CD1c-positive myeloid dendritic cell (primary cell): ENCODE results near the gene KRT80.

ENCODE experiments used
- DNase-seq: peaks from one replicate; pipeline ENCODE4 v3.0.0-alpha.2; 2016; ENCODE audit errors: extremely low spot score

The KRT80 gene

DNA sequence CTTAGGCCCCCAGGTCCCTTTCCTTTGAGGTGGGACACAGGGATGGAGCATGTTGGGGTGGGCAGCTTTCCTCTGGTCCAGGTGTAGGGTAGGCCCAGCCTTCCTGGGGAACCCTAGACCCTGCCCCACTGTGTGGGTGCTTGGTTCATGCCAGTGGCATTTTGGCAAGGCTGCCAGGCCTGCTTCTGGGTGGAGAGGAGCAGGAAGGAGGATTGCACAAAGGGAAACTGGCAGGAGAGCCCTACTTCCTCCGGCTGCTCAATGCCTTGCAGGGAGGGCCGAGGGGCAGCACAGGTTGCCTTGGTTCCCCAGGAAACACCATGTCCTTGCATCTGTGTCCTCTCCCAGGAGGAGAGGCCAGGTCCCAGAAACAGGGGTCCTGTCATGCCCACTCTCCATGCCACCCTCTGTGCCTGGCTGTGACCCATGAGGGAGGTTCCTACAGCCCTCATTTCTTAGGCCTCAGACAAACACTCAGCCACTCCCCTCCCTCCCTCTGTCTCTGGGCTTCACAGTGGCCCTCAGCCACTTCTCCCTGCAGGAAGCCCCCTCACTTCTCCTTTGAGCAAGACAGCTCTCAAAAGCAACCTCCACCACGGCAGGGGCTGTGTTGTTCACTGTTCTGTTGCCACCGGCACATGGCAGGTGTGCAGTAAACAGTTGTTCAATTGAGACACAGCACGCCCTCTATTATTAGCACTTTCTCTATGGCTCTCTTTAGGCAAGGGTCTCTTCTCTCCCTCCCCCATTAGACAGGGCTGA lies 6.8 kb upstream of the KRT80 start:
- DNase-seq = peak; percentile 66

DNA sequence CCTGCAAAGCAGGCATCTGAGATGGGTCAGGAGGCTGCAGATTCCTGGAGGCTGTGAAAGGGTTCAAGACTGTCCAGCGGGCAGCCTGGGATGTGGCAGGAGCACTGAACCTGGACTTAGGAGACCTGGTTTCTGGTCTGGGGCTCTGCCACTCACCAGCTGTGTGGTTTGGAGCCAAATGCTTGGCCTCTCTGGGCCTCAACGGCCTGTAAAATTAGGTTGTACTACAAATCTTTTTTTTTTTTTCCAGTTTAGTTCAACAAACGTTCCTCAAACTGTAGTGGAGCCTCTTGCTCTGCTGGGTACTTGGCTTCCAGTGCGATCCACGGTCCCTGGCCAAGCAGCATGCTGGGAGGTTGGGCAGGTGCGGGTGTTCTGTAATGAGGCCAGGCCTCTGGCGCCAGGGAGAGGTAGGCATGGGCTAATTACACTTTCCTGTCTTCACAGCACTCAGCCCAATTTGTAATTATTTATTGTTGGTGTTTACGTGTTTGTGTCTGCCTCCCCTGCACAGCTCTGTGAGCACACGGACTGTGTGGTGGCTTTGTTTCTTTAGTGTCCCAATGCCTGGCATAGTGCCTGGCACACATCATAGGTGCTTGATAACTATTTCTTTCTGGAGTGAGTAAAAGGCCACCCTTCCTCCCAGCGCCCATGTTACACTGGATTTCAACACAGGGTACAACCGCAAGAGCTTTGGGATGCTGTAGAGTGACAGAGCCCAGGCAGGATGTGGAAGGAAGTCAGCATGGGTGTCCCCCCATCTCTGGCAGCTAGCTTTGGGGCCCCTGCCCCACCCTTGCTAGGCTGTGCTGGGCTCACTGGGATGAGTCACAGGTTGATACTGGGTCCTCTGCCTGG lies 5.8 kb upstream of the KRT80 start:
- DNase-seq = peak; percentile 62

DNA sequence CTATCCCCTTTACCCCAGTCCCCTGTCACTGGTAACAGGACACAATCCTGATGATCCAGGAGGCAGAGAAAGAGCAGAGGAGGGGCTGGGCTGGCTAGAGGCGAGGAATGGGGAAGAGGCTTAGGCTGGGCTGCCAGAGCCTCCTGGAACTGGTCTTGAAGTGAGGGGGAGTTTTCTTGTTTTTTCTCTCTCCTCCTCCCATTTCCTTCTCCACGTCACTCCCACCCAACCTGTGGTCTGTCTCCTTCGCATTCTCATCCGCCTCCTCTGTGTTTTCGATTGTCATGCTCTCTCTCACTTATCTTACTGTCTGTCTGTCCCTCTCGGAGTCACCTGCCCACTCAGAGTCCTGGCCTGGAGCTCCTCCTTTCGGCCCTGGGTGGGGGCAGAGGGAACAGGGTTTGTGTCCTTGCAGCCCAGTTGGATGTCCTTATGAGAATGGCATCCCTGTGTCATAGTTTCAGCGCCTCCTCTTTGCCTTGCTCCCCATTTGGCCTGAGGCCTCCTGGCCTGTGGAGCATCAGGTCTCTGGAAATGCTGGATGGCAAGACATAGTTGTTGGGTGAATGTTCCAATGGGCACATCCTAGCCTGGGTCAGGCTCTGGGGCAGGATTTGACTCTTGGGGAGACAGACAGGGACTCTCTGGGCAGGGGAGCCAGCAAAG lies 3.4 kb upstream of the KRT80 start:
- DNase-seq = peak; percentile 61

DNA sequence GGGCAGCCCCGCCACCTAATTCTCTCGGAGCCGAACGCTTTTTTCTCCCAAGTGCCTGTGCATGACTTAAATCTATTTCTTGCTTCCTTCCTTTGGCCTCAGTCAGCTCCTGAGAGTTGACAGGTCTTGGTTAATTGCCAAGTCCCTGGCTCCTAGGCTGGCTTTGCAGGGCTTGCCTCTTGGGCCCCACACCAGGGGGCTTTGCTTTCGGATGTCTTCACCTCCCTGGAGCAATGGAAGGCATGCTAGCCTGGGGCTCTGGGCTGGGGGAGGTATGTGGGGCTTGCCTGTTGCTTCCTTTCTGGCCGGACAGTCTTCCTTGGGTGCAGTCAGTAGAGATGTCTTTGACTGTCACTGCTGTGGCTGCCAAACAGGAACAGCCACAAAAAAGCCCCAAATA lies 2.2 kb upstream of the KRT80 start:
- DNase-seq = no peak

DNA sequence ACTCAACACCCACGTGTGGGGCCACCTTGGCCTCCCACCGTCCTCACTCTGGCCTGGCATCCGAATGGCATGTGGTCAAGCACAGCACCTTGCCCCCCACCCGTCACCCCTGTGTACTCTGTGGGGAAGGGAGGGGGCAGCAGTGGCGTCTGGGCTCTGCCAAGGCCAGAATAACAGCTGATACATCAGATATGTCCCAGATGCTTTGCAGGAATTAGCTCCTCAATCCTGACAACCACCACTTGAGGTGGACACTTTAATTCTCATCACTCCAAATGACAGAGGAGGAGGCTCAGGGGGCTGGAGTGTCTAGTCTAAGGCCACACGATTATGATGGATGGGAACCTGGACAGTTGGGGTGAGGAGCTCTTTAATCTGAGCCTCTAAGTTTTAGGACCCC lies 1.7 kb upstream of the KRT80 start:
- DNase-seq = no peak

DNA sequence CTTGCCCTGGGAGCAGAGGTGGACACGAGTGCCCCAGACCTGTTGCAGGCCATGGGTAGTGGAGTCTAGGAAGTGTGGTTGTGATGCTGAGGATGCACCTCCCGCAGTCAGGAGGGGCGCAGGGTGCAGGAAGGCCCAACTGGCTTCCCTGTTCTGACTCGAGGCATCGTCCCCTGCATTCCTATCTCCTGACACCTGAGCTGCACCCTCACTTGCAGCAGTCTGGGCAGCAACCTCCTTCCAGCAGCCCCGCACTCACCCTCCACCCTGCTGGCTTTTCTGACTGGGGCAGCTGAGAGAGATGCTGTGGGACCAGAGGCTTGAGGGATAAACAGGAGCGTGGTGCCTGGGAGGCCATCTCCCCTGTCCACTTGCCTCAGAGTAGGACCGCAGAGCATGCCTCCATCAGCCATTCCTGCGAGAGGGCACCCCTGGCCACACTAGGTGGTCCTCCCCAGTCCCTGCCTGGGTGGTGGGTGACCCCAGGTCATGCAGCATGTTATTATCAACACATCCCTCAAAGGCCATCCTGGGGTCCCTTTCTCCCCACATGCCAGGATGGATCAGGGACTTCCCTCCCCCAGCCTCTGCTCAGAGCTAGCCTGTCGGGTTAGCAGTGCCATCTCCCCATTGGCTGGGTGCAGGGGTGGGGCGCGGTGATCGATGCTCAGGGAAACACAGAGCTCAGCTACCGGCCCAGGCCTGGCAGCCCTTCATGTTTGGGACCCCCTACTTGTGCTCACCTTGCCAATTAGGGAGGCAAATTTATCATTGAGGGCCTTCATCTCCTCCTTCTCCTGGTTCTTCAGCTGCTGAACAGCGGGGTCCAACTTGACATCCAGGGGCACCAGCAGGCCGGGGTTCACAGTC lies 719 bp downstream of the KRT80 start:
- DNase-seq = no peak

DNA sequence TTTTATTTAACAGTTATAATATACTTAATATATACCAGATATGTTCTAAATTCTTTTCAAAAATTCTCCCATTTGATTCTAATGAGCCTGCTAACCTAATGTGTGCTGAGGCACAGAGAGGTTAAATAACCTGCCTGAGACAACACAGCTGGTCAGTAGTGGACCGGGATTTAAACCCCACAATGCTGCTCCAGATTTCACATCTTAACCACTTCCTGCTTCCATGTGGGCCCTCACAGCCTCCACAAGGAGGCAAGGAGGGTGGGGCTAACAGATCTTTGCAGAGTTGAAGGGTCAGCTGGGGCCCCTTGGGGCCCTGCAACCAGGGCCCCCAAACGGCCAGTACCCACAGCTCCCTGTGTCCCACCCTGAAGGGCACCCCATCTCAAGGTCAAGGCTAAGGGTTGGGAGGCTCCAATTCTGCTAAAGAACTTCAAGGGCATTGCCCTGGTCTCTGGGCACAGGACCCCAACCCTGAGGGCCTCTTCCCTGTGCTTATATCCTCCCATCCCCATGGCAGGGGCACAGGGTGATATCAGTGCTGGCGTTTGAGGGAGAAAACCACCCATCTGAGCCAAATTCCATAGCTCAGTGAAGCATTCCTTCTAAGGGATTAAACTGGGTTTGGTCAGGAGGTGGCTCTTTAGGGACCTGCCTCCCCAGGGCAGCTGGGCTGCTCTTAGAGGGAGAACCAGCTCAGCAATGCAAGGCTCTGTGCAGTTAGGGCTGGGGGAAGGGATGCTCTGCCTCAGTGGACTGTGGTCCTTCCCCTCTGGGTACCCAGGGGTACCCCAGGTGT lies 2.2 kb downstream of the KRT80 start:
- DNase-seq = peak; percentile 30

DNA sequence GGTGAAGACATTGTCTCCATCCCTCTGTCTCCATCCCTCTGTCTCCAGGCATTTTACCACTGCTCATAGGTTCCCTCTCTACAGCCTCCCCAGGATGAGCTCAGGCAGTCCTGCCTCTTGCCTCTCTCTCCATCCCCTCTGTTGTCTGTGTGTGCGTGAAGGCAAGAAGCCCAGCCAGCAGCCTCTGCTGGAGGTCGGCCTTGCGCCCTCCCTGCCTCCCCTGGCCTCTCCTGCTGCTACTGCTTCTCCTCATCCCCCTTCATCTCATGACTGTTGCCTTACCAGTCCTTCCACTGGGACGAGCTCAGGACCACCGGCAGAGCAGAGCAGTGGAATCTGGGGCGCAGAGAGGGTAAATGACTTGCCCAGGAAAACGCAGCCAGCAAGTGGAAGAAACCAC lies 3.2 kb downstream of the KRT80 start:
- no peak for DNase-seq

DNA sequence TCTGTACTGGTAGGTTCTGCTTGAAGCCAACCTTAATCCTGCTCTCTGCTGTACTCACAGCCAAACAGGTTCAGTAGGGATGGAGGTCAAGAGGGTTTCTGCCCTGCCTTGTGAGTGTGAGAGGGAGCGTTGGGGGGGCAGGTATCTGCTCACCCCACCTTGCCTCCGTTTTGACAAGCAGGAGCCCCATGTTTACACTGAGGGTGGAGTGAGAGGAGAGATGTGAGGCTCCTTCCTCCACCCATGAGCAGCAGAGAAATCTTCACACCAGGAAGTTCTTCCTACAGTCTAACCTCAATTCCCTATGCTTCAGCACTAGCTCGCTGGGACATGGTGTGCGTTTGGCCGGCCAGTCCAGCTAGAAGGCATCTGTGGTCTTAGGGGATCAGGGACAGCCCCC lies 4.2 kb downstream of the KRT80 start:
- no peak for DNase-seq

DNA sequence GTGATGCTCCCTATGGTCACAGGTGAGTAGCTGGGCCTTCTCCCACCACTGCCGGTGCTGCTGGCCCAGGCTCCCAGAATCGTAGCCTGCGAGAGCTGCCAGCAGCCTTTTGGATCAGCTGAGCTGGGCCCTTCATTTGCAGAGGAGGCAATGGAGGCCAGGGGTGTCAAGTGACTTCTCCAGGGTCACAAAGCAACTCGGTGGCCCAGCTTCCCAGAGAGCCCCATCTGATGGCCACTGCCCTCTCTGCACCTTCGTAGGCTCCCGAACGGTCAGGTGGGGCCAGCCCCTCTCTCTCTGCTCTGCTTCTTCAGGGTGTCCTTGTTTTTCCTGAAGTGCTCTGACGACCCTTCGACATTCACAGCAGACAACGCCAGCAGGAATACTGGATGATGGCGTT lies 4.6 kb downstream of the KRT80 start:
- no peak for DNase-seq

DNA sequence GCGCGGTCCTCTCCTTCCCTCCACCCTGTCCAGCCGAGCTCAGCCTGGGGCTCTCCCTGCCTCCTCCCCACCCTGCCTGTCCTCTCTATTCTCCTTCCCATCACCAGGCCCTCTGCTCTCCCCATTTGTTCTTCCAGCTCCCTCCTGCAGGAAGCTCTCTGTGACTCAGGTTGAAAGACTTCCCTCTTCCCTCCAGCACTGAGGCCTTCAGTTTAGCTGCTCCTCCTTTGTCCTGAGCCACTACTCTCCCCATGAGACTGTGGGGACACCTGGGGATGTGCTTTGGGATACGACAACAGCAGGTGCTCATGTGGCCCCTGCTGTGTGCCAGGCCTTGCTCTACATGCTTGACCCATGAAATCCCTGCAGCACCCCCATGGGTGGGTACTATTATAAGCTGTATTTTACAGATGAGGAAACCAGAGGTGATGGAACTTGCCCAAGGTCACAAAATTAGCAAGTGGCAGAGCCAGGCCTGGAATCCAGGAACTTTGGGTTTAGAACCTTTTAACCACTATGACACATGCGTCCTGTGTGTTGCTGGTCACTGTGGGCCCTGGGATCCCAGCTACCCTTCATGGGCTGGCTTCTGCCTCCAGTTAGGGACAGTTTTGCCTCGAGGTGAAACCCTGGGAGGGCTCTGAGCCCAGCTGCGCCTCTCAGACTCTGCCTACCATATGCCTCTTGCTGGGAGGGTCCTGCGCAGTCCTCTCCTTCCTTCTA lies 5.5 kb downstream of the KRT80 start:
- DNase-seq = peak; percentile 24

DNA sequence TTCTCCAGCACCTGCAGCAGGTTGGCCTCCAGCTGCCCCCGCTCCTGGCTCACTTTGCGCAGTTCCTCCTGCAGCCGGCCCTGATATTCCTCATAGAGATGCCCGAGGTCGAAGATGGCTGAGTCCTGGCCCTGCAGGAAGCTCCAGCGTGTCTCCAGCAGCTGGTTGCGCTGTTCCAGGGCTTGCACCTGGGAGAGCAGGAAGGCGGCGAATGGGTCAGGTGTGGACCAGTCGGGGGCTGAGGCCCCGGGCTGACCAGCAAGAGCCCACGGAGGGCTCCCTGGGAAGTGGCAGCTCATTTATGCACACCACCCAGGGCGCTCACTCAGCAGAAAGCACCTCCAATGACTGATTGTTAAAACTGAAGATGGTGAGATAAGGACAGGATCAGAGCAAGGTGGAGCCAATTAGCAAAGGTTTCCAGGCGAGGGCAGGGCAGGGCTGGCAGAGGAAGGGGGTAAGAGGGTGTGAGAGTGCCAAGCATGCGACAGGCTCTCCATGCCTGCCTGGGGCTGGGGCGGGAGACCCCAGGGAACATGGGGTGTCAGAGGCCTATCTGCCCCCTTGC lies 6.3 kb downstream of the KRT80 start:
- no peak for DNase-seq

DNA sequence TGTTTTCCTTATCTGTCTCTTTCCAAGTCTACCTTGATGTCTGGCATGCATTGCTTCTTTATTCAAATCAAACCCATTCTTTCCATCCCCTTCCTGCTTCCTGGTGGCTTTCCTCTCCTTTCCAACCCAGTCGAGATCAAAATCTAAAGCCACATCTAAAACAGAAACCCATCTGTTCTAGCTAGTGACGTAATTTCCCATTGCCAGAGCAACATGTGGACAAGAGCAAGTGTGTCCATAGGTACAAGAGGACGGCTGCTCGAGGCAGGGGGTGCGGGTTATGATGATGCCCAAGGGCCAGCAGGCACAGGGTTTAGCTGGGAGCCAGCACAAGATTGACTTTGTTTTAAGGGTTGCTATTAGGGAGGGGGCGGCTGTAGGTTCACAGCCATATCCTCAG lies 7.0 kb downstream of the KRT80 start:
- DNase-seq = no peak

DNA sequence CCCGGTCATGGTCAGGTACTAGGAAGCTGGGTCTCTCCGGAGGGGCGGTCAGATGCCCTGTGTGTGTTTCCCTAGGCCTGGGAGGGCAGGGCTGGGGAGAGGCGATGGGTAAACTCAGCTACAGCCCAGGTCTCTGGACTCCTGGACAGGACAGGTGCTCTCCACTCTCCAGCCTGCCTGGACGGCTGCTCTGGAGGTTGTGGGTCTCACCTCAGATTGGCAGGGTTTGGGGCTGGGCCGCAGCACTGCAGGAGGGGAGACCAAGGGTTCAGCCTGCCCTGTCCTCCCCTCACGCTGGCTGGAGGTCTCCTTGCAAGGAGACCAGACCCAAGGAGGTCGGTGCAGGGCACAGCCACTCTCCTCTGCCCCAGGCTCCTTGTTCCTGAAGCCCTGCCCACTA lies 7.8 kb downstream of the KRT80 start:
- DNase-seq = no peak

DNA sequence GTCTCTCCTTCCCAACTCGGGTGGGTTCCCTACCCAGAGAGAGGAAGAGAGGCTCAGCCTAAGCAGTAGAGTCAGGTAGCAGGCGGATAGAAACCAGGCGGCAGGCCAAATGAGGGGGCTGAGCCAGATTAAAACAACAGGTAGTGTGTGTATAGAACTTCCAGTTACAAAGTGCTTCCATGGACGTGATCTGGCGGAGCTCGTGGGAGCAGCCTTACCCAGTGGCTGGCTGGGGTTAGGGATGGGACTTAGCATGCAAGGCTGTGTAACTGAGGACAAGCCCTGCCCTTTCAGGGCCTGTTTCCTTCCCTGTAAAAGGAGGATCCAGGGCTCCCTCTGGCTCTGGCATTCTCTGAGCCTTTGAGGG lies 8.3 kb downstream of the KRT80 start:
- no peak for DNase-seq

DNA sequence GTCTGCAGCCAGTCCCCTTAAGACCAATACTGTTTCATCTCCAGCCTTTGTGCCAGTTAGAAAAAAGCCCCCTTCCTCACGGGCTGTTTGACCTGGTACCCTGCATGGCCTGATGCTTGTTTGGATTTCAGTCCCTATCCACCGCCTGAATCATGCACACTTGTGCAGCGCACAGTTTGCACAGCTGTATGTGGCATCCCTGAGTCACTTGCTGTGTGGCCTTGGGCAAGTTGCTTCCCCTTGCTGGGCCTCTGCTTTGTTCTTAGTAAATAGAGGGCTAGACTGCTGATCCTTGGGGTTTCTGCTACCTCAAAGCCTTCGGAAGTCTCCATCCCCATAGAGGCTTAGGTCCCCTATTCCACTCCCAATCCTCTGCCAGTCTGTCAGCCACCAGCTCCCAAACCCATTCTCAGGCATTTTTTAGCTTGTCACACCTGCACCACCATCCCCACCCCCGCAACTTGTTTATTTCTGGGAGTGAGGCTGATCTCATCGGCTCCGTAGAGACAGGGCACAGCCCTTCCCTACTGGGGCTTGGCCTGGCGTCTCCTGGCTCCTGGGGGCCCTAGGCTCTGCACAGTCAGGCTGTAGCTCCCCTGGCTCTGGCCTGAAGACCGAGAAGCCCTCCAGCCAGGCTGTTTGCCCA lies 8.8 kb downstream of the KRT80 start:
- no peak for DNase-seq

DNA sequence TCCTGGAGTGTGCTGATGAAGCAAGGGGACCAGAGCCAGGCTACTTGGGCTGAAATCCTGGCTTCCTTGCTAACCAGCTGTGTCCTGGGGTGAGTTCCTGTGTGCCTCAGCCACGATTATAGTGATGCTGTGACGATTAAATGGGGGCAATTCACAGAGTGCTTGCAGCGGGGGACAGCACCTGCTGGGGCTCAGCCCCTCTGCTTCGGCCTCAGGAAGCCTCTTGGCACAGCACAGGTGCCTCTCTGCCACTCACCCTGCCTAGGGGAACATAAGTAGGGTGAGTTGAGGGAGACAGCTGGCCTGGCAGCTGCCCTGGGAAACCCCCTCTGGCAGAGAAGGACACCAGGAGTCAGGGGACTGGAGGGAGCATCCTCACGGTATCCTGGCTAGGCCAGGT lies 9.4 kb downstream of the KRT80 start:
- no peak for DNase-seq

DNA sequence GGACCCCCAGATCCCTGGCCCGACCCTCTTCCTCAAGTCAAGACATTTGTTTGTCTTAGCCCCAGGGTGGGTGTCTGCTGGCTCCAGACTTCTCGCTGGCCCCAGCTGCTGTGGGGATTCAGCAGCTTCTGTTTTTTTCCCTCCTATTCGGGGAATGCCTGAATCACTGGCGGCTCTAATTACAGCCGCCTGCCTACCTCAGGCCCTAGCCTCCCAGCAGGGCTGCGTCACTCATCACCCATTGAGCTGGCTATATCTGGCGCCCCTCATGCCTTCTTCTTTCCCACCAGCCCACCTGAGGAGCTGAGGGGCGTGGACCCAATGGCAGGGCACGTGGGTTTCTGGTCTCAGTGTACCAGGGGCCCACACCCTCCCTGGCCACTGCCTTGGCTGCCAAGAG lies 10.1 kb downstream of the KRT80 start:
- DNase-seq = no peak

DNA sequence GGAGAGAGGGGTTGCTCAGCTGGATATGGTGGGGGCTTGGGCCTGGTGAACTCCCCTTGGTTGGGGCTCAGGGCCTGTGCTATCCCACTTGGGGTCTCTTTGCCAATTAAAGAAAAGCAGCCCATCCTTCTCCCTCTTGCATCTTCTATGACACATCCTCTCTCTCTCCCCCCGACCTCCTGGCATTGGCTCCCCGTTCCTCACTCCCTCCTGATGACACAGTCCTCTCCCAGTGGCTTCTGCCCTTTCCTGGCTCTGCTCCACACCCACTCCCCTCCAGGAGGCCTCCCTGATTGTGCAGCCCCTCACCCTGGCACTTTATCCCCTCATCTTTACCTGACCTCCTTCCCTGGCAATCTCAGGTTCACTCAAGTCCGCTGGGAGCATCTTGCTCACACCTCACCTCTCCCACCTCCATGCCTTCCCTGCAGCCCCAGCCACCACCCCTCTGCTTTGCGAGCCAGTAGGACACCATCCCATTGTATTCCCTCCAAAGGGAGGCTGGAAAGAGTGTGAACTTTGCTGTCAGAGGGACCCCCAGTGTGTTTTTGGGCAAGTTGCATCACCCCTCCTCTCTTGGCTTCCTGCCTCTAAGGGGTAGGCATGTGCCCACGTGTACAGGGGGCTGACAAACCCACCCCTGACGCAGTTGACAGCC lies 10.7 kb downstream of the KRT80 start:
- DNase-seq = no peak
